Activated T-helper 1 cell treated with Interleukin-2 at 50 U/mL for 16 hours (primary cell): Measurements from ENCODE around the gene TRIP12.
"Not testable (repeated sequence)": the region's sequence is repeated elsewhere in the genome, so short reads cannot be mapped to it uniquely, and the experiment has no call there.

Source experiments
- DNase-seq: peaks from one replicate; pipeline ENCODE4 v3.0.0-alpha.2; 2020; ENCODE audit warnings: low read depth

The TRIP12 gene

GRCh38 chr2:229768235-229768634 is 153.6 kb downstream of the TRIP12 start:
- no peak for DNase-seq

DNA sequence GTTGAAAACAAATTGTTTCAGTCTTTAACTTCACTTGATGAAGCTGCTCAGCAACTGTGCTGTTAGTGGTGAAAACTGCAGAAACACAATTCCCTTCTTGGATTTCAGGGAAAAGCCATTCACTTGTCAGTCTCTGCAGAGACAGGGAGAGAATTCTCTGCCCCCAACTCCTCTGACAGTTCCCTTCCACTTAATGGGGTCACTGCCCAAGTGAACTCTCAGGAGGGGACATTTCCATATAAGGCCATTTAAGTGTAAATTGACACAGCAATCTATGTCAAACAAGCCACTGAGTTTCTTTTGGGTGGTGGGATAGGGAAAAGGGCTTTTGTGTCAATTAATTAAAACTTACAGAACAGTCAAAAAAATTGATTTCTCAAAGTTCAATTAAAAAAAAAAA is 156.1 kb downstream of the TRIP12 start:
- DNase-seq: no peak

DNA sequence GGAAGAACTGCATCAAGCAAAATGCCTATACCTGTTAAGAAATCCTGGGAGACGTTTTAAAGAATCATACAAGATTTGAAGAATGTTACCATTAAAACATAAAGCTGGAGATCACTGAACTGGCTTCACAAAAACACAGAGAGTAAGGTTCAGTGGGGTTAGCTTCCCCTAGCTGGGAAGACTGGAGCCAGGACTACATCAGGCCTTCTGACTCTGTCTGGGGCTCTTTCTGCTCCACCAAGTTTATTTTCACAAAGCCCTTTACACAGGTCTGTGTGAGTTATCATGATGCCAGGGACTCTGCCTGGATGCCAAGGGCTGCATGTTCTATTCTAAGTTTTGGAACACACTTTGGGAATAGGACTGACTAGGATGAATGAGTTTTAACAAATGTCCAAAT is 160.1 kb downstream of the TRIP12 start:
- no peak for DNase-seq

DNA sequence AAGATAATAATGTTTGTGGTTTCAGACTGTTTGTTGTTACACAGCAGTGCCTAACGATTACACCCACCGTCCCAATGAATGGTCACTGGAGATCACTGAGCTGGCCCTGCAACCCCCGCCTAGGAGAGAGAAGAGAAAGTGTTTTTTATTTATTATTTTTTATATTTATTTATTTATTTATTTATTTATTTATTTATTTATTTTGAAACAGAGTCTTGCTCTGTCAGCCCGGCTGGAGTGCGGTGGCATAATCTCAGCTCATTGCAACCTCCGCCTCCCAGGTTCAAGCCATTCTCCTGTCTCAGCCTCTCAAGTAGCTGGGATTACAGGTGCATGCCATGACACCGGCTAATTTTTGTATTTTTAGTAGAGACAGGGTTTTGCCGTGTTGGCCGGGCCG is 164.3 kb downstream of the TRIP12 start:
- not testable (repeated sequence) for DNase-seq

DNA sequence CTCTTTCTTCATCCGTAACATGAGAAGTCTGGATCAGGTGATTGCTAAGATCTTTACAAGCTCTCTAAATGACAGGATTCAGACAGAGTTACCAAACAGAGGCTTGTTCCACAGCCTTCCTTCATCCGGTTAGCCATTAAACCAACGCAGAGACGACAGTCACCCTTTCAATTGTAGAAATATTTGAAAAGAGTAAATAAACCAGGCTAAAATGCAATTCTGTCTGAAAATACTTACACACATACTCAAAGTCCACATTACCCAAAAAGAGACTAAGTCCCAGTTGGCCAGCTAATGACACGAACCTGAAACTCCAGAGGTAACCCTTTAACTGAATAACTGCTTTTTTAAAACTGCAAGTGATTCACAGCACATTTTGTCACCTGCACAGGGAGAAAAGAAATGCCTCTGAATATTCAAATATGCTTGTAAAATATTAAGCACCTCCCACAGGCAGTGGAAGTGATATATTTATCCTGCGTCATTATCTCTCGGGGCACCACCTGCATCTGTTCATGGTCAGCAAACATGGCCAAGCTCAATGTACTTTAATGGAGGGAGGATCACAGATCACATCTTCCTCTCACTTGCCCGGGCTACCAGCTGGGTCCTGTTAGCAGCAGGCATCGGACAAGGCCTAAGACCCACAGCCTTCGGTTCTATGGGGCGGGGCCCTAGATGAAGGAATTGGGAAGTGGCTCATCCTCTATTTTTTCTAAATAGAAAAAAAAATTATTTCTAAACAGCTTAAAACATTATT is 168.7 kb downstream of the TRIP12 start:
- DNase-seq: no peak

GRCh38 chr2:229749779-229750178 is 172.0 kb downstream of the TRIP12 start:
- no peak for DNase-seq

DNA sequence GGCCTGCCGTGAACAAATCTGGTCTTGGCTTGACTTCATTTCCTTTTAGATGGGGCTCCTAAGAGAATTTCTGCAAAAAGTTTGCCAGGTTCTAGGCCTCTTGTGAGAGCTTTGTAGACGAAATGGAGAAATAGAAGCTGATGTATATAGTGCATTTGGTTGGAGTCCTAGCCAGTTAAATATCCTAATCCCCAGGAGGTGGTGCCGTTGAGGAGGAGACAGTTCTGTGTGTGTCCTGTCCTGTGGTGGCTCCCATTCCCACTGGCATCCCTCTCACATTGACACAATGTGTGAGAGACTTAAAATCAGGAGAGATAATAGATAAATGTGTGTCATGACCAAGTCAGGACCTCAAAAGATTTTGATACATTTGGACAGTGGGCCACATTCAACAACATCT is 172.9 kb downstream of the TRIP12 start:
- no peak for DNase-seq

- DNase-seq: not testable (repeated sequence)
Measured at GRCh38 chr2:229742691-229743090, 179.1 kb downstream of the TRIP12 start.

DNA sequence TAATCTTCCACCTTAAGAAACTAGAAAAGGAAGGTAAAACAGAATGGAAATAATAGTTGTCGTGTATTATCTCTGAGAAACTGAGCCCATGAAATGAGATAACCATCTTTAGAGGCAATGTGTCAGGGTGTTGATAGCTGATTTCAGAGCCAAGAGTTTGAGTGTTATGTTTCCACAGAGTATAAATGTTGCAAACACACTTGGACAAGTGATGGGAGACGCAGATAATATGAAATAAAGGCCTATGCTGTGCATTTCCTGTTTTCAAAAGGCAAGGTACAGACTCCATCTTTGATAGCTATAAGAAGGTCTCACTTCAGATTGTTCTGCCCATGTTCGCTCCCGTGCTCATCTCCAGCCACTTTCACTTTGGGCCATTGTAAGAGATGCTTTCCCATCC is 181.5 kb downstream of the TRIP12 start:
- no peak for DNase-seq

GRCh38 chr2:229738024-229738625 is 183.7 kb downstream of the TRIP12 start:
- no peak for DNase-seq

GRCh38 chr2:229734410-229734809 is 187.4 kb downstream of the TRIP12 start:
- no peak for DNase-seq

- DNase-seq: no peak
Measured at GRCh38 chr2:229733611-229734245, 188.1 kb downstream of the TRIP12 start.

DNA sequence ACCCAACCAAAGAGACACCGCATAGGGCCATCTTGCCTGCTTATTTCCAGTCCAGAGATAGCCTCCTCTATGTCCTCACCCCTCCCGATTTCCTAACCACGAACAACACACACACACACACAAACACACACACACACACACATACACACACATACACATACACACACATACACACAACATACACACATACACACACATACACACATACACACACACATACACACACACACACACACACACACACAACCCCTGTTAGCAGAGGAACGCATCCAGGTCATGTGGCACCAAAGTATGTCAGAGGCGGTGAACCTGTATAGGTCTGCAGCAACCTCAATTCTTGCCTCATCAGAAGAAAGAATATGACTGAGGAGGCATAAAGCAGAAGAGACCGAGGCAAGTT is 188.9 kb downstream of the TRIP12 start:
- DNase-seq: no peak

- no peak for DNase-seq
Measured at GRCh38 chr2:229731916-229732315, 189.9 kb downstream of the TRIP12 start.

- DNase-seq: no peak
Measured at GRCh38 chr2:229731363-229731762, 190.4 kb downstream of the TRIP12 start.

GRCh38 chr2:229728370-229728769 is 193.4 kb downstream of the TRIP12 start:
- no peak for DNase-seq

DNA sequence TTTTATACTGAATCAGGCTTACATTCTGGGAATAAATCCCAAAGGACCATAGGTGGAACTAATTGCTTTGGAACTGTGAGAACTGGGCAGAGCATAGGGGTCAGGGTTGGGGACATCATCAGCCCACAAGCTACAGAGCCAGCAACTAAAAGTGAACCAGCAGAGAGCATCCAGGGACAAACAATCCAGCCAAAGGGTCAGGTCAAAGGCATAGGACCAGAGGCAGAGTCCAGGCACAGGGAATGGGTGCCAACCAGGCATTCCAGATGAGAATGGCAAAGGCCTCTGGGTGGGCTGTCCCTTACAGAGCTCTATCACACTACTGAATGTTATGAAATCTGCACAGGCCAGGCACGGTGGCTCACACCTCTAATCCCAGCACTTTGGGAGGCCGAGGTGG is 195.2 kb downstream of the TRIP12 start:
- no peak for DNase-seq

DNA sequence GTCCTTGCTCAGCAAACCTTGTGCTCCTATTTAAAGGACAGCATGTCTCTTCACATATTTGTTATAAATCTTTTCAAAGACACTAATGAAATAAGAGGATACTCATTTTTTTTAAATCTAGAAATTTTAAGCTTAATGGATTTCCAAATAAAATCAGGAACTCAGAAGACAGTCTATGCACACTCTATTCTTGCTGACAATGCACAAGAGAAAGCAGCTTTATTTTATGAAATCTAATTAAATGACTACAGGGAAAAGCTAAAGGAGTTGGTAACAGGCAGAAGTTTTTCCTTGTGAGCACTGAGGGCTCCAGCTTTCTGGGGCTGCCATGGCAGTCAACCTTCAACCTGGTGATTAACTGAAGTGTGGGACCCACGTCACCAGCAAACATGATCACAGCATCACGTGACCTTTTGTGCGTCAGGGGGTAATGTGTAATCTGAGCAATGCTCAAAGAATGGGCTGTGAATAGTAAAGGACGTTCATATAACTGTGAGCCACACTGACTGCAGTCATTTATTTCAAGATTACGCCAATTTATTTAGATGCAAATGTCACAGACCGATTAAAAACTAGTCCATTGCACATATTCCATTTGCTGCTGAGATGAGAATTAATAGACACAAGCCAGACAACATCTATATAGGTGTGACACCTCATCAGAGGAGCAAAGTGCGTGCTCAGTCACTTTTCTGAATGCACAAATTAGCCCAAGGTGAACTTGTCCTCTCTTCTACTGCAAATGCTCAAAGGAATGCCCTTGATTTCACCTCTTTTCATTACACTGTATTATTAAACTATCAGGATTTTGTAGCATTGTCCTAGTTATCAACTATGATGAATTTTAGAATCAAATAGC is 195.9 kb downstream of the TRIP12 start:
- no peak for DNase-seq

GRCh38 chr2:229723192-229723591 is 198.6 kb downstream of the TRIP12 start:
- DNase-seq: not testable (repeated sequence)

DNA sequence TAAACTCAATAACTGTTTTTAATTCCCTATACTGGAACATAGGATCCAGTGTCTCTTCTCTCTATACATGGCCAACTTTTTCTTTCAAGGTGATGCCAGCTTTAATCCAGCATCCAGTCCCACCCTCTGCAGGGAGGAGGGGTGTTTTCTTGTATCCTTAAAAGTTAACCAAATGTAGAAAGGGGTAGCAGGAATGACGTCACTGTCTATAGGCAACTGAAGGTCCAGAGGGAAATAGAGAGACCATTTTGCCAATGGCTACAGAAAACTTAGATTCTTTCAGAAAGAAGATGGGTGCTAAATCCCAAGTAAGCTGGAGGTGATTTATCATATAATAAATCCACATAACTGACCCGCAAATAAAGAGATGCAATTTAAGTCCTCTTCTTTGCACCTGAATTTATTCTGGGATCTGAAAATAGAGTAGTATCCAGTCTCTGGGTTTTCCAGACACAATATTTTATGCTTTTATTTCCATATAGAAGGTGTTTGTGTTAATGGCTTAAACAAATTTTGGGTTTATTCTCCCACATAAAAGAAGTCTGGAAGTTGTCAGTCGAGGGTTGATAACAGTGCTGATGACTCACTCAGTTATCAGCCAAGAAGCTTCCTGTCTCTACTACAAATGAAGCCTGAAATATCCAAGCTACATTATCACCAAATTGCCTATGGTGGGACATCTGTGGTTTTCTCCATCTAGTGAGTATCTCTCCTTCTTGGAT is 201.7 kb downstream of the TRIP12 start:
- DNase-seq: no peak

GRCh38 chr2:229718057-229718456 is 203.8 kb downstream of the TRIP12 start:
- no peak for DNase-seq
